NCI-H187 (cell line): Measurements from ENCODE around the gene SH3RF3.
"Not testable (repeated sequence)": the region's sequence is repeated elsewhere in the genome, so short reads cannot be mapped to it uniquely, and the experiment has no call there.

Experiments used
- DNase-seq, 2 experiments: peaks; one replicate each; lab custom pipeline; 2025; lab: John Stamatoyannopoulos, UW

The SH3RF3 gene

DNA sequence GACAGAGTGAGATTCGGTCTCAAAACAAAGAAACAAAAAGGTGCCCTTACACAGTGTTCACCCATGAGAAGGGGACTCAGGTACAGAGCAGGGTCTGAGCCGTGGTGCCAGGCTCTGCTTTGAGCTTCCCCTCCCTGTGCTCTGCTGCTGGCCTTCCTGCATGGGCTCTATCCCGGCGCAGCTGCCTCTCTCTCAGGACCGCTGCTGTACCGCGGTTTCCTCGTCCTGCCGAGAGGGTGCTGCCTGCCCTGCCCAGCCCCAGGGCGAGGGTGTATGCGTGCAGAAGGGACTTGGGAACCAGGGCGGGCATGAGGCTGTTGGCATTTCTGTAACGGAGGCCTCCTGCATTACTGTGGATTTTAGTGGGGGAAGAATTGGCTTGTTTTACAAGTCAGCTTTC lies 30.1 kb downstream of the SH3RF3 start:
- no peak for DNase-seq

DNA sequence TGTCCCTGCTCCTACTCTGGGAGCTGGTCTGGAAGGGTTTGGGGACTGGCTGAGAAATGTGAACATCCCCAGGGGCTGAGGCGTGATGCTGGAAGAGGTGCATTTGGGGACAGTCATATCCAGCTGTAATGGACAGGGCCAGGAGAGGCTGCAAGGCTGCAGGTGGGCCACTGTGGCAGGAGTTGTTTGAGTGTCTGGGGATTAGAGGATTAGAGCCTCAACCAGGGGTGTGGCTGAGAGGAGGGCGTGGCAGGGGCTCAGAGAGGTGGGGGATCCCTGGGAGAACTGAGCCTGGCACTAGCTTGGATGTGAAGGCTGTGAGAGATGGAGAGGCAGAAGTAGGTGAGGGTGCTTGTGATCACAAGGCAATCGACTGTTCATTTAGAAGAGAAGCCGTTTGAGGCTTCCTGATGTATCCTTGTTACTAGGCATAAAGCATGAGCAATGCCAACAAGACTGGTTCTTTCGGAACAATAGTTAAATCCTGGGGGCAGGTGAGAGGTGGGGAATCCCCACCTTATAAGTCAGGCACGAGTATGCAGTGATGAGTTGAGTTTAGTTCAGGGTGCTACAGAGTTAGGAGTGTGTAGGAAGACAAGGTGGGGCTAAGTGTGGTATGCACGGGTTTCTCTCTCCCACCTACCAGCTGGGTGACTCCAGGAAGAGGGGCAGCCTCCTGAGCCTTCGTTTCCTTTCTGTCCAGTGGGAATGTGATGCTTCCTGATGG lies 31.9 kb downstream of the SH3RF3 start:
- no peak for DNase-seq

- DNase-seq, result not testable (repeated sequence)
Measured at GRCh38 chr2:109162367-109162766, 33.4 kb downstream of the SH3RF3 start.

DNA sequence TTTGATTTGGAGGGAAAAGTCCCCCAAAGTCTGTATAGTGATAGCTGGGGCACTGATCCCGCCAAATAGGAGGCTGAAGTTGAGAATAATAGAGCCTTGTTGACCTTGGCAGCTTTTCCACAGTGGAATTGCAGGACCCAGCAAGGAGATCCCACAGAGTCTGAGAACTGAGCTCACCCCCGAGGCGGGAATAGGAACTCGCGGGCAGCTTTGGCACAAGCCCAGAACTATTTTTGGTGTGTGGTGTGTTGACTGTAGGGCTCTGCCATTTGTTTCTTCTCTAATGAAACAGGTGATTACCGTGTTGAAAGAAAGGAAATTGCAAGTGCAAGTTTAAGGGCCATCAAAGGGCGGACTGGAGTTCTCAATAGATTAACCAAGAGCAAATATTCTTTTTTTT lies 34.0 kb downstream of the SH3RF3 start:
- DNase-seq, result no peak

DNA sequence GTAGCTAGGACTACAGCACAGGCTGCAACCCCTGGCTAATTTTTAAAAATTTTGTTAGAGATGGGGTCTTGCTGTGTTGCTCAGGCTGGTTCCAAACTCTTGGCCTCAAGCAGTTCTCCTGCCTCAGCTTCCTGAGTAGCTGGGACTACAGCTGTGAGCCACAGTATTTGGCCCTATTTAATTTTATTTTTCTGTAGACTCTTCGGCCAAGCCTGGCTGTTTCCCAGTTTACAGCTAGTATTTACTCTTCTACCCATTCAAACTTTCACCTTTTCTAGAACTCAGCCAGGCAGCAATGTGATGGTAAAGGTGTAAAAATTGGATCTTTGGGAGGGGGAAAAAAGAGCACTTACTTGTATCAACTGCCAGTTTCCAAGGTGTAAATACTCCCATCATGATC lies 35.3 kb downstream of the SH3RF3 start:
- DNase-seq, result no peak

DNA sequence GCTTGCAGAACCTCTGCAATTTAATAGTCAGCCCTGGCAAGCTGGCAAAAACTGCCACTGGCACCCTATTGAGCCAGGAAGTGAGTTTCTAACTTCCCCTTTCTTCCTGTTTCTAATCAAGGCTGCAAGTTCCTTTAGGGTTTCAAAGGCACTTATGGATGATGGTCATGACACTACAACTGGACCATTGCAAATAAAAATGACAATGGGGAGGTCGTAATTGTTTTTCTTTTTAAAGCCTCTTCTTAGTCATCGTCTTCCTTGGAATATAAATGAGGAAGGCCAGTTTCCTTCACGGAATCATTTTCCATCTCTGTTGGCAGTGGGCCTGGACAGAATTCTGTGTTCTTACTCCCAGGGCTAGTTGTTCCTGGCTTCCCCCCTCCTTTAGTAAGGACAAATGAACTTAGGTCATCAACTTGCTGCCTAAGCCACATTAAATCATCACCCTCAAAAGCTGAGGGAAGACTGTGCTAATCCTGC lies 35.8 kb downstream of the SH3RF3 start:
- DNase-seq, result no peak

DNA sequence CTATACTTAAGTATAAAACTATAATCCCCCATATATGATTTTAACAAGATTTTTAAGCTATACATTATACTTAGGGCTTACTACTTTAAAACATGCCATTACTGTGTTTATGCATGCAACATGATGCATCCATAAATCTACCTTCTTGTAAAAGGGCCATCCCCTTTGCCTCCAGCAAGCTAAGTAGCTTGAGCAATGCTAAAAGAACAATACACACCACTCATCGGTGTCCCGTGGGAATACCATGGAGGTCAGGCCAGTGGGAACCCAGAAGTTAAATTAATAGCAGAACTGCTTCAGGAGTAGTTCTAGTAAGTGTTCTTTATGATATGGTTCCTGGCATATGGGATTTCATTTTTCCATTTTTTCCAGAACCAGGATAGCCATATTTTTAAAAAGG lies 37.8 kb downstream of the SH3RF3 start:
- peak in 1 of 2 experiments; percentile 12 for DNase-seq

- no peak for DNase-seq
Measured at GRCh38 chr2:109168086-109168485, 39.1 kb downstream of the SH3RF3 start.

DNA sequence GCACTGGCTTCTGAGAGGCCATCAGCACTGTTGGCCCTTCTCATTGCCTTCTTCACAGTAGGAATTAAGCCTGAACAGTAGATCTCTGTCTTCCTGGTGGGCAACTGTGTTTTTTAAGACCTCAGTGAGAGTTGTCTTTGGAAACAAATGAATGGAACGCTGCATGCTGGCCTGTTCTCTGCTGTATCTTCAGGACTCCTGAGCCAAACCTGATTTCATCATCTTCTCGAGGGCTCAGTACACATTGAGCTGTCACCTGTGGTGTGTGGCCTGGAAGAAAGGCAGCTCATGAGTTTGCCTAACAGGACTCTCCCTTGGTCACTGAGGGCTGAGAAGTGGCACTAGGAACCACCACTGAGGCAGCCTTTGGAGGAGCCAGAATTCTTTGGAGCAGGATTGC lies 39.7 kb downstream of the SH3RF3 start:
- no peak for DNase-seq

DNA sequence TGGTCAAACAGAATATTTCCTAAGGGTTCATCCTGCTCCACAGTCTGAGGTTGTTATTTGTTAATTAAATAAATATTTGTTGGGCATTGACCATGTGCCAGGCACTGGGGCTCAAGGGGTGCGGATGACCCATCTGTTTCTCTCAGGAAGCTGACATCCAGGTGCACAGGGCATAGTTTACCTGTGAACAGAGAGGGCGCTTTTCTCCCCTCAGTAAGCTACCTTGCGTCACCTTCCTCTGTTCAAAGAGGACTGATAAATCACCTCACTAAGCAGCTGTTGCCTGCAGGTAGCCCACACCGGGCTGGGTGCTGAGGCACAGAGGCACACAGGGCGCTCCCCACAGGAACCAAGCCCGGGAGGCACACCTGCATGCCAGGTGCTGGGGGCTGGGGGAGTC lies 41.6 kb downstream of the SH3RF3 start:
- DNase-seq, result no peak

- DNase-seq, result no peak
Measured at GRCh38 chr2:109171444-109172334, 42.7 kb downstream of the SH3RF3 start.

DNA sequence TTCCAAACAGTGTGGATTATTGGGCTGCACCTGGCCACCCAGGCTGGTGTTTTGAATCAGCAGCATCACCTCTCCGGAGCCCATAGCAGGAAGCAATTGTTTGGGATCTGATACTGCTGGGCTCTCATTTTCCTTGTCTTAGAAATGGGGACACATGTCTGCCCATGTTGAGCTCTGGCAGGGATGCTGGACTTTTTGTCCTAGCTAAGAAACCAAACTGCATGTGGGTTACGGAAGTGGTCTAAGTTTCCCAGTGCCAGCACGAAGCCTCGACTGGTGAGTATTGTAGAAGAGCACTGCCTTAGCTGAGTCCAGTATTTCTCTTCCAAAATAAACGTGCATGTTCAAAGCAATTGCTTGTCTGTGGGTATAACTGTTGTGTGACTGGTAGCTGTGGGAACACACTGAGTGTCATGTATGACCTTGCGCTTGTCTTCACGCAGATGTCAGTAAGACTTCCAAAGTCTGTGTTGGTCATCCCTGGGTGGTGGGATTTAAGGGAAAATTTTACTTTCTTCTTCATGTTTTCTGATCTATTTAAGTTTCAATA lies 43.6 kb downstream of the SH3RF3 start:
- DNase-seq, result no peak

DNA sequence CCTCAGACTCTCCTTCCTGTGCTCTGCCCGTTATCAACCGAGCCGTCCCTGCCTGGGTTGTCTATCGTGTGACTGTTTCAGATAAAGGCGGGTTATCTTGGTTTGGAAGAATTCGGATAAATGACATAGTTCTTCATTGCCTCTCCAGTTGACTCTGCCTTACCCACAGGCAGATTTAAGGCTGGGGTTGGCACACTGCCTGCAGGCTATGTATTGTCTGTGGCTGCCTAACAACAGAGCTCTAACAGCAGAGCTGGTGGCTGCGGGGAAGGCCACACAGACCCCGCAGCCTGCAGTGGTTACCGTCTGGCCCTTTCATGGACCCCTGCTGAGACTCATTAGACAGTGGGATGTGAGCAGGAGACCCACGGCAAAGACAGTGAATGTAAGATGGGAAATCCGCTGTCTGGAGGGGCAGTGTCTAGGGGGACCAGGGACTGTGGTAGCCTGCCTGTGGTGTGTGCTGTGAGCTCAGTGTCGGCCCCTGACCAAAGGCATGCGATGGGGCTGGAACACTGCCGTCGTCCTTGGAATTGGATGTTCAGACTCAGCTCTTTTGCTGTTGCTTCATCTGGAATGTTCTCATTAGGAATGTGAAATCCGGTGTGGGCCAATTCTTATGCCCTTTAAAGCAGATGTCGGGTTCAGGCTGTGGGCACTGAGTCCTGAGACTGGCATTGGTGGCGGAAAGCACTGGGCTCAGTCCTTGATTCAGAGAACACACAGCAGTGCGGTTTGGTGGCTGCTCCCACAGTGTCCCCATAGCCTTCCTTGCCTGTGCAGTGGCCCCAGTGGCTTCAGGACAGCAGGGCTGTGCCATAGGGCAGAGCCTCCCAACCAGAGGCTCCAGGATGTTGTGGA lies 44.5 kb downstream of the SH3RF3 start:
- no peak for DNase-seq

GRCh38 chr2:109174214-109174613 lies 45.2 kb downstream of the SH3RF3 start:
- no peak for DNase-seq

DNA sequence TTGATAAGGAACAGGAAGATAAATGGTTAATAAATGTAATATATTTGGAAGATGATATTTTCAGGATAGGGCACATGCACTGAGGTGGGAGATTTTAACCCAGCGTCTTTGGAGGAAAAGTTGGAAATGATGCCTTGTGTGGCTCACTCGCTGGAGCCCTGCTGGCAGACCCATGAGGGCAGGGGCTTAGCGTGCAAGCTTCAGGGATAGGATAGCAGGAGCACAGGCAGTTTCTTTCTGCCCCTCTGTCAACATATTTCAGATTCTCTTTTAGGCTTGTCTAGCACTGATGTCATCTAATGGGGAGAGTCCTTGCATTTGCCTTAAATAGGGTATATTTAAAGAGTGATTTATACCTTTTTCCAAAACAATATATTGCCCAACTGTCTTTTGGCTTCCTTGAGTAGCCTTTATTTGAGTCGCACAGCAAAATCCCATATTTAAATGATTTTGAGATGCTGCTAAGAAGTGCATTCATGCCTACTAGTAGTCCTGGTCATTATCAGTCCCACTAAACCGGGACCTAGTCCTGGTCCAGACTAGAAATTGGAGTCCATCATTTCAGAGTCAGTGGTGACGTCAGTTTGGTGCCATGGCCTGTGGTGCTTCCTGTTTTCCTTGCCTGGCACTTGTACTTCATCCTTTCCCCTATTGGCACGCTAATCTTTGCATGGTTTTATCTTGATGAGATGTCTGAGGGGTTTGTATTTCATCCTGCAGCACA lies 45.8 kb downstream of the SH3RF3 start:
- no peak for DNase-seq

DNA sequence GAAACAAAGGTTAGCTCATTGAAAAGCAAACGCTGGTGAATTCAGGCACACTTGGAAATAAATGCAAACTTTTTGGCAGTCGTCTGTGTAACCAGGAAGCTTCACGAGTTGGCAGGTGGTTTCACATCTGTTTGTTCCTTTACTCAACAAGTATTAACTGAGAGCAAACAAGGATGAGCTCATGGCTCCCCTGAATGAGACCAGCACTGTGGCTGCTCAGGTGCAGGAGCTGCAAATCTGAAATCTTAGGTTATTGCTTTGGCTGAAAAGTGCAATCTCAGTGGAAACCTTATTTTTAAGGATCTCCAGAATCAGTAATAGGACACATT lies 46.3 kb downstream of the SH3RF3 start:
- no peak for DNase-seq

DNA sequence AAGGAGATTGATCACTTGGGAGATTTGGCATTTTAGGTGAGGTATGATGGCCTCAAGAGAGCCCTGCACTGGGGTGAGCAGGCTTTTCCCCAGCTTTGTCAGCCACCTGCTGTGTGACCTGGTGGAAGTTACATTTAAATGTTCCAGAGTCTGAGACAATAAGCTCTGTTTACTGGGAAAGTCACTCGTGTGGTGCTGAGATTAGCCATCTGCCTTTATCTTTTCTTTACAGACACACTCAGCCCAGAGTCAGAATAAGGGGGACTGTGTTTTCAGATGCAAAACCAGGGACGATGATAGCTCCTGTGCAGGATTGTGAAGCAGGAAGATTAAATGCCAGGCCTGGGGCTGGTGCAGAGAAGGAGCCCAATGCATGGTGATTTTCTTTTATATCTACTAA lies 47.9 kb downstream of the SH3RF3 start:
- no peak for DNase-seq

DNA sequence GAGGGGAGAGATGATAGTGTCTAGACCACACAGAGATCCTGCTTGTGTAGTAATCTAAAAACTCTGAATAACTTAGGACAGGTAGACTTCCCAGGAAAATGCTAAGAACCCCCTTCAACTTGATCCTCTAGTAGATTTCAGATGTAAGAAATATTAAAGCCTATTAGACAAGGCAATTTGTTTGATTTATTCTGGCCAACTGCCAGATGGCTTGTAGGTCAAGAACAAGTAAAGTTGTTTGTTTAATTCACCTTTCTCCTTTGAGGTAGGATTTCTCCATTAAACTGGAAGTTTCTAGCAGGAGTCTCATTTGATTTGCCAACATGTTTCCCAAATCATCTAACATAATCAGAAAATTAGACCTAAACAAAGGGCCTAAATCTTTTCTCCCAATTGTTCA lies 48.6 kb downstream of the SH3RF3 start:
- DNase-seq, result no peak

GRCh38 chr2:109178968-109179367 lies 50.0 kb downstream of the SH3RF3 start:
- DNase-seq, result no peak

DNA sequence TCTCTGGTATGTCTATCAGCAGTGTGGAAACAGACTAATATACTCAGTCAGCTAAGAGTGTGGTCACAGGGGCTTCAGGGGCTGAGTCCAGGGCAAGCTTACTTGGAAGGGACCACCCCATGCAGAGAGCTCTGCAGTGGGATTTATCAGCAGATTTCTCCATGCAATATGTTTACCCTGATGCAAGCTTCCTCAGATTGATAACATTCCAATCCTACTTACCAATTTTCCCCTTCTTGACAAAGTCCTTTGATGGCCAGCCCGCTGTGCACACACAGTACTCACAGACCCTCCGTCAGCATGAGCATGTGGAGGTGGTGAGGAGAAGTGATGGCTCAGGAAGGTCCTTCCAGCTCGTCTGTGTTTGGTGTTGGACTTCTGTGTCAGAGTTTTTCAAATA lies 51.8 kb downstream of the SH3RF3 start:
- no peak for DNase-seq

- no peak for DNase-seq
Measured at GRCh38 chr2:109182426-109182825, 53.4 kb downstream of the SH3RF3 start.
